ENCODE data around the gene GPR153. TPM values are rescaled to one million over a fixed set of nuclear protein-coding genes. Genes with fewer than 3 reads are reported as not detected.

GPR153 gene
- total RNA-seq, 1 experiment from 2014 or later: 6.1 TPM

DNA sequence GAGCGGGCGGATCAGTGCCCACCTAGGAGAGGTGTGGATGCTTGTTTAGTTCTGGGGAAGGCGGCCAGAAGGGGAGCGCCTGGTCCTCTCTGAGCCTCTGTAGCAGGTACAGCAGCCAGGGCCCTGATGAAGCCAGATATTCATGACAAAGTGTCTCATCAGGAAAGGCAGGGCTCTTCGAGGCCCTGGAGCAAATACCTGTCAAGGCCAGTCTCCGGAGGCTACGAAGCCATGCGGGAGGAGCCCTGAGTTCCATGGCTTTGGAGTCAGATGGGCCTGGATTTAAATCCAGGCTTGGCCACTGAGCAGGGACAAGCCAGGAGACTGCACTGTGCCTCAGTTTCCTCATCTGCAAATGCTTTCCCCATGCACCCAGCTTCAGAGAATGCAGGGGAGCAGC, 25.4 kb upstream of the GPR153 start:
- no peaks in the 10 kb centered on the region for H3K36me3 ChIP-seq (ENCODE audit: control insufficient read depth in 1 of 2, insufficient read depth in 2 of 2, low read length in 2 of 2)
- CTCF ChIA-PET: no interaction called here

More for the DNA sequence above, 25.4 kb upstream of the GPR153 start:
- no peak overlapping the region for H3K4me2 ChIP-seq (ENCODE audit: low read length)
- POLR2A ChIA-PET: no interaction called here
- H3K9me2 ChIP-seq (ENCODE audit: insufficient read depth): no peaks in the 10 kb centered on the region
- RAD21 ChIA-PET (ENCODE audit: low non-redundant PET in 1 of 2, low total read pairs in 2 of 2, uncharacterized antibody in 2 of 2, unreplicated experiment in 2 of 2): no interaction called here
- intact Hi-C loops (cut with micrococcal nuclease): no loop called here
- H3K9ac ChIP-seq (ENCODE audit: low read length): no peak overlapping the region
- BruUV-seq (replicated peaks): no TSS peak
- no peak overlapping the region for H3K27ac ChIP-seq (ENCODE audit: low read depth, low read length)
- no peaks in the 10 kb centered on the region for H3K79me2 ChIP-seq (ENCODE audit: insufficient read depth, low read length)
- H3K9me3 ChIP-seq (ENCODE audit: control insufficient read depth in 1 of 2, insufficient read depth in 1 of 2, low read depth in 1 of 2, low read length in 2 of 2): no peaks in the 10 kb centered on the region
- ATAC-seq: no peak
- DNase-seq (ENCODE audit: low read depth, low spot score): no peak
- no peaks in the 10 kb centered on the region for H3K27me3 ChIP-seq (ENCODE audit: insufficient read depth, low read length)
- no peaks in the 10 kb centered on the region for H3K4me1 ChIP-seq (ENCODE audit: control insufficient read depth in 1 of 2, insufficient read depth in 2 of 2, low read length in 2 of 2)
- TF ChIP-seq CEBPB (IDR thresholded peaks at IDR 0.05; ENCODE audit: low read depth): no peak
- TF ChIP-seq RAD21 (IDR thresholded peaks at IDR 0.05; ENCODE audit: low read depth): no peak
- no peak for TF ChIP-seq TCF7L2 (IDR thresholded peaks at IDR 0.05; ENCODE audit: borderline replicate concordance, extremely low read depth, insufficient read depth, insufficient read length)
- TF ChIP-seq, protein P1, sequence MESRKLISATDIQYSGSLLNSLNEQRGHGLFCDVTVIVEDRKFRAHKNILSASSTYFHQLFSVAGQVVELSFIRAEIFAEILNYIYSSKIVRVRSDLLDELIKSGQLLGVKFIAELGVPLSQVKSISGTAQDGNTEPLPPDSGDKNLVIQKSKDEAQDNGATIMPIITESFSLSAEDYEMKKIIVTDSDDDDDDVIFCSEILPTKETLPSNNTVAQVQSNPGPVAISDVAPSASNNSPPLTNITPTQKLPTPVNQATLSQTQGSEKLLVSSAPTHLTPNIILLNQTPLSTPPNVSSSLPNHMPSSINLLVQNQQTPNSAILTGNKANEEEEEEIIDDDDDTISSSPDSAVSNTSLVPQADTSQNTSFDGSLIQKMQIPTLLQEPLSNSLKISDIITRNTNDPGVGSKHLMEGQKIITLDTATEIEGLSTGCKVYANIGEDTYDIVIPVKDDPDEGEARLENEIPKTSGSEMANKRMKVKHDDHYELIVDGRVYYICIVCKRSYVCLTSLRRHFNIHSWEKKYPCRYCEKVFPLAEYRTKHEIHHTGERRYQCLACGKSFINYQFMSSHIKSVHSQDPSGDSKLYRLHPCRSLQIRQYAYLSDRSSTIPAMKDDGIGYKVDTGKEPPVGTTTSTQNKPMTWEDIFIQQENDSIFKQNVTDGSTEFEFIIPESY (IDR thresholded peaks at IDR 0.05; ENCODE audit: extremely low read depth, insufficient replicate concordance, low read length): no peak
- TF ChIP-seq POLR2A (IDR thresholded peaks at IDR 0.05; ENCODE audit: borderline replicate concordance, extremely low read depth, insufficient read depth, insufficient read length): no peak
- no peak for TF ChIP-seq ZNF274 (IDR thresholded peaks at IDR 0.05; ENCODE audit: low read depth, low read length)
- TF ChIP-seq, protein P2, sequence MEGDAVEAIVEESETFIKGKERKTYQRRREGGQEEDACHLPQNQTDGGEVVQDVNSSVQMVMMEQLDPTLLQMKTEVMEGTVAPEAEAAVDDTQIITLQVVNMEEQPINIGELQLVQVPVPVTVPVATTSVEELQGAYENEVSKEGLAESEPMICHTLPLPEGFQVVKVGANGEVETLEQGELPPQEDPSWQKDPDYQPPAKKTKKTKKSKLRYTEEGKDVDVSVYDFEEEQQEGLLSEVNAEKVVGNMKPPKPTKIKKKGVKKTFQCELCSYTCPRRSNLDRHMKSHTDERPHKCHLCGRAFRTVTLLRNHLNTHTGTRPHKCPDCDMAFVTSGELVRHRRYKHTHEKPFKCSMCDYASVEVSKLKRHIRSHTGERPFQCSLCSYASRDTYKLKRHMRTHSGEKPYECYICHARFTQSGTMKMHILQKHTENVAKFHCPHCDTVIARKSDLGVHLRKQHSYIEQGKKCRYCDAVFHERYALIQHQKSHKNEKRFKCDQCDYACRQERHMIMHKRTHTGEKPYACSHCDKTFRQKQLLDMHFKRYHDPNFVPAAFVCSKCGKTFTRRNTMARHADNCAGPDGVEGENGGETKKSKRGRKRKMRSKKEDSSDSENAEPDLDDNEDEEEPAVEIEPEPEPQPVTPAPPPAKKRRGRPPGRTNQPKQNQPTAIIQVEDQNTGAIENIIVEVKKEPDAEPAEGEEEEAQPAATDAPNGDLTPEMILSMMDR (IDR thresholded peaks at IDR 0.05 in 2 of 3, conservative IDR thresholded peaks at IDR 0.05 in 1 of 3; ENCODE audit: borderline replicate concordance in 1 of 3, insufficient read depth in 1 of 3, low read depth in 2 of 3, low read length in 2 of 3): no peak
- no peak for TF ChIP-seq CBX3 (IDR thresholded peaks at IDR 0.05; ENCODE audit: low read depth)
- TF ChIP-seq, protein P3, sequence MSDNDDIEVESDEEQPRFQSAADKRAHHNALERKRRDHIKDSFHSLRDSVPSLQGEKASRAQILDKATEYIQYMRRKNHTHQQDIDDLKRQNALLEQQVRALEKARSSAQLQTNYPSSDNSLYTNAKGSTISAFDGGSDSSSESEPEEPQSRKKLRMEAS (IDR thresholded peaks at IDR 0.05): no peak
- H3K4me3 ChIP-seq (replicated peaks in 1 of 2; ENCODE audit: low read depth in 1 of 2, low read length in 2 of 2): no peak overlapping the region
- no peaks in the 10 kb centered on the region for H4K20me1 ChIP-seq (ENCODE audit: insufficient read depth)
- H2AFZ ChIP-seq (ENCODE audit: low read depth, low read length, poor library complexity, severe bottlenecking): no peak overlapping the region
